ENCODE measurements around the gene MEI1.
"Not testable (repeated sequence)": the region's sequence is repeated elsewhere in the genome, so short reads cannot be mapped to it uniquely, and the experiment has no call there.

The MEI1 gene

DNA sequence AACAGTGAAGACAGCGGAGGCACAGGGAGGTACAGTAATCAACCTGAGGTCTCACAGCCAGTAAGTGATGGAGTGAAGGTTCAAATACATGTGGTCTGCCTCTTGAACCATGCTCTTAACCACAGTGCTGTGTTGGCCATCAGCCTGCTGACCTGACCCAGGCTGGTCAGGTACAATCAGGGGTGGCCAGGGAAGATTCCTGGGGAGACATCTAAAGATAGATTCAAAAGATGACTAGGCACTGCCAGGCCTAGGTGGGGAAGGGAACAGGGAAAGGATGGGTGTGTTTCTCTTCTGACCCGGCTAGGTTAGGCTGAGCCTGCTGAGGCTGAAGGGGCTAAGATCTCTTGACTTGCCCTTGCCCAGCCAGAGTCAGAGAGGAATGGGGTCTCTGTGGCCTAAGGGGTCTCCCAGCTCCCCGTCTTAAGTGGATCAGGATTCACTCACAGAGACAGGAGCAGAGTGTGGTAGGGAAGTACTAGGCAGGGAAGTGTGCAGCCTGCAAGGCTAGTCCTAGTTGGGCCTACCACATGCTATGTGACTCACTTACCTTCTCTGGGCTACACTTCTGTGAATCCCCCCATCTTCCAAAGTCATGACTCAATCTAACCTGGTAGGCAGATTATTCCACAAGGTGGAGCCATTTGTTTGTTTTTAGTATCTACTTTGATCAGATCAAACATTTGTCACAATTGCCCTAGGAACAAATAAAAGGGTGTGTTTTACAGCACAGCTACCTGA is 123.2 kb downstream of the MEI1 start:
- DNase-seq = peak; percentile 30 to 66

- DNase-seq = no peak
Measured at GRCh38 chr22:41823797-41824196, 124.5 kb downstream of the MEI1 start.

- DNase-seq = no peak
Measured at GRCh38 chr22:41825376-41825775, 126.1 kb downstream of the MEI1 start.

- no peak for DNase-seq
Measured at GRCh38 chr22:41826021-41826420, 126.7 kb downstream of the MEI1 start.

DNA sequence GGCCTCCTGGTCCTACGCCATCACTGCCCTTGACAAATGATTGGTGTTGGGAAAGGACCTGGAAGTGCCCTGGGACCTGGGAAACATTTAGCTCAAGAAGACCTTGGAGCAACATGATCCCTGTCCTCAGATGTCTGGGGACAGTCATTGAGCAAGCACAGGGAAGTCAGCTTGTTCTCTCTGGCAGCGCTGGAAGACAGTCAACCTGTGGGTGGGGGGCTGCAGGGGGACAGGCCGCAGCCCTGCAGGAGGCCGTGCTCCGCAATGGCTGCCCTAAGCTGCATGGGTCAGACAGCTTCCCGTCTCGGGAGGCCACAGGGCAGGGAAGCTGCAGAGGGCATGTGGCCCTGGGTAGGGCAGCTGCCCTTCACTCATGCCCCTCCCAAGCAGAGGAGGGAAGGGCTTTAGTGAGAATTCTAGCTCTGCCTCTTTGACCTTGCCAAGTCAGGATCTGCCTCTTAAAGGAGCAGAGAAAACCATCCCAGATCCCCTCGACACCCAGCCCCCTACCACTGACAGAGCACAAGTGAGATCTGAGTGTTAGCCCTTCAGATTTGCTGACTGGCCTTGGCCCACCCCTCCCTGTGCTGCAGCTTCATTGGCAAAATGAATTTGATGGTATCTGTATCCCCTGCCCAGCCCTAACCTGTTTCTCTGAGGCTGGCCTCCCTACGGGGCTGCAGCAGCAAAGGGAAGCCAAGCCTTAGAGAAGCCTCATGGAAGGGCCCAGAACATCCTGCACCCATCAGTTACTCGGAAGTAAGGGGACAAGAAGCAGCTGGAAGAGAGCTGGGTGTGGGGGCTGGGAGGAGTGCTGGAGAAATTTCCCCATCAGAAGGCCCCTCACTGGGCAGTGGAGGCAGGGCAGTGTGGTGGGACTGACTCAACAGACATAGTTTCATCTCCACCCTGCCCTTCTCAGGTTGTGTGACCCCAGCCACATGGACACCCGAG is 127.4 kb downstream of the MEI1 start:
- DNase-seq = no peak

- no peak for DNase-seq
Measured at GRCh38 chr22:41827671-41828070, 128.4 kb downstream of the MEI1 start.

- peak; percentile 69 to 82 for DNase-seq
Measured at GRCh38 chr22:41828516-41828915, 129.2 kb downstream of the MEI1 start.

- DNase-seq = no peak
Measured at GRCh38 chr22:41830174-41830573, 130.9 kb downstream of the MEI1 start.

DNA sequence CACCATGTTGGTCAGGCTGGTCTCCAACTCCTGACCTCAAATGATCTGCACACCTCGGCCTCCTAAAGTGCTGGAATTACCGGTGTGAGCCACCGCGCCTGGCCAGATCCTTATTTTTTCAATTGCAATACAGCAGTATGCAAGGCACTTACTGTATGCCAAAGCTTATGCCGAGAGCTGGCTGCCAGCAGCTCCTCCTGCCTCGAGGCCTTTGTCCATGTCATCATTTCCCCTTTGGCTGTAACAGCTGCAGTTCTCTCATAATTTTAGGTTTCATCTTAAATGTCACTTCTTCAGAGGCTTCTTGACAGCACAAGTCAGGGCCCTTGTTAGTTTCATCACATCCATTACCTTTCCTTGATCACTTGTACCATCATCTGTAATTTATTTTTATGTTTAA is 132.1 kb downstream of the MEI1 start:
- DNase-seq = no peak

GRCh38 chr22:41831828-41832552 is 132.7 kb downstream of the MEI1 start:
- no peak for DNase-seq

DNA sequence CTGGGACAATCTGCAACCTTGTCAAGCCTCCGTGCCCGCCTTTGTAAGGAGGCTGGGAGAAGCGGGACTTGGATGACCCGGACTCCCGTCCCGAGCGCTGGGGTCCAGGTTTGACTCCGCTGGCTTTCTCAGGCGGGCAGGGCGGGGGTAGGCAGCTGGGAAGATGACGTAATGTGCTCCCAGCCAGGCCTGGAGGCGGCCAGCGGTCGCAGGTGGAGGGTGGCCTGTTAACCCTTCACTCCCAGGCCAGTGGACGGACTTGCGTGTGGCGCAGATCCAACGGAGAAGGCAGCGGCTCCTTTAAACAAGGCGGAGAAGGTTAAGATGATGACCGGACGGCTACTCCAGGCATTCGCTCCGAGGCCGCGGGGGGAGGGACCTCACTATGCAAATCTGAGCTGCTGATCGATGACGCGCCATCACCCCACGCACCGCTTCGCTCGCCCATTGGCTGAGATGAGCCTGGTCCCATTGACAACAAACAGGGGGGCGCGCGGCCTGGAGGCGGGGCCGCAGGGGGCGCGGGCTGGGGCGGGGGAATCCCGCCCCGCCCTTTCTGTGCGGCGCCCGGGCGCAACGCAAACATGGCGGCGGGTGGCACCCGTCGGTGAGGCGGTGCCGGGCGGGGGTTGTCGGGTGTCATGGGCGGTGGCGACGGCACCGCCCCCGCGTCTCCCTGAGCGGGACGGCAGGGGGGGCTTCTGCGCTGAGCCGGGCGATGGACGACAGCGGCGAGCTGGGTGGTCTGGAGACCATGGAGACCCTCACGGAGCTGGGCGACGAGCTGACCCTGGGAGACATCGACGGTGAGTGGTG is 133.5 kb downstream of the MEI1 start, which contains the start of gene SREBF2:
Gene SREBF2 (plus strand): TSS at position 553 of the 816 bp plus-strand sequence. CDS start 166 bp downstream, at position 719.
- DNase-seq = peak; percentile 98

GRCh38 chr22:41833369-41834004 is 134.2 kb downstream of the MEI1 start:
- peak in 1 of 2 experiments; percentile 26 for DNase-seq

DNA sequence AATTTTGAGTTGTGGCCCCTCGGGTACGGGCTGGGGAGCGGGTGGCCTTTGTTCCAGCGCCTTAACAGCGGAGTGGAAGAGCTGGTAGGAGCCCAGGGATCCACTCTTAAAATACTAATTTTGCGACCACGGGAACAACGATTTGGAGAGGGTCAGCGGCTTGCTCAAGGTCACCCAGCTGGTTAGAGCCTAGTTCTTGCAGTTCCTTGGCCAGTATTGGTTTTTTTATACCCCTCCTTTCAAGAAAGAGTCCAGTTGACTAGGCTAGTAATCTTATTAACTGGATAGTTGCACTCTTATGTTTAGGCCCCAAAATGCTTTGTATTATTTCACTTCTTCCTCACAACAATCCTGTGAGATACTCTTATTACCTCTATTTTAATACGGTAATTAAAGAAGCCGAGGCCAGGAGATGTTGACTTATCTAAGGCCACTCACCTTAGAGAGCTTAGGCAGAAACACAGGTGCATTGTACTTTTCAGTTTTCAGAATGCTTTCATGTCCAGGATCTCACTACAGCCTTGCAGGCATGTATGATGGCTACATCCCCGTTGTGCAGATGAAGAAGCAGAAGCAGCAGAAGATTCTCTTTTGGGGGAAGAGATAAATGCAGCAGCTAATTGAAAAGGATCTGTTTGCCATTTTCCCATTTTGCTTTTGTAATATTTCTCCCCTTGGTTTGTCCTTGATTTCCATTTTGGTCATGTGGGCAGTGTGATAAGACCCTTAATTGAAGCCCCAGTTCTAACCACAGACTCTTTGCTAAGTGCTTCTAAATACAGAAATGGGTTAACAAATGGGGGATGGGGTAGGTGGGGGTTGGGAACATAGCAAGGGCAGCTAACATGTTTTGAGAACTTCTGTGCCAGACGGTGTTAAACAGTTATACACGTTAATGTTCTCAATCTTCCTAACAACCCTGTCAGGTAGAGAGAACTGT is 135.0 kb downstream of the MEI1 start:
- no peak for DNase-seq

- DNase-seq = not testable (repeated sequence)
Measured at GRCh38 chr22:41835462-41835861, 136.2 kb downstream of the MEI1 start.

- no peak for DNase-seq
Measured at GRCh38 chr22:41836551-41836950, 137.2 kb downstream of the MEI1 start.

GRCh38 chr22:41838842-41839618 is 139.7 kb downstream of the MEI1 start:
- DNase-seq = no peak

DNA sequence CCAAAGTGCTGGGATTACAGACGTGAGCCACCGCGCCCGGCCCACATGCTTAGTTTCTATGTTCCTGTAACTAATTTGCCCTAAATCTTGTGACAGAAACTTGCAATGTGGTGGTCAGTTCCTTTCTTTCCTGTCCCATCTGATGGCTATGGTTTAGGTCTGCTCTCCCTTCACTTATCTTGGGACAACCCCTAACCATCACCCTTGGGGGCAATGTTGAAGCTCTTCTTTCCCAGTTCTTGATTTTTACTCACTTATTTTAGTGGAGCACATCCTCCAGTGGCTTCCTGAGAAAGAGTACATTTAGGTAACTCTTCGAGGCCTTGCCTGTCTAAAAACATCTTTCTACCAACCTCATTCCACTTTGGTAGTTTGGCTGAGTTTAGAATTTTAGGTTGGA is 140.9 kb downstream of the MEI1 start:
- DNase-seq = no peak

DNA sequence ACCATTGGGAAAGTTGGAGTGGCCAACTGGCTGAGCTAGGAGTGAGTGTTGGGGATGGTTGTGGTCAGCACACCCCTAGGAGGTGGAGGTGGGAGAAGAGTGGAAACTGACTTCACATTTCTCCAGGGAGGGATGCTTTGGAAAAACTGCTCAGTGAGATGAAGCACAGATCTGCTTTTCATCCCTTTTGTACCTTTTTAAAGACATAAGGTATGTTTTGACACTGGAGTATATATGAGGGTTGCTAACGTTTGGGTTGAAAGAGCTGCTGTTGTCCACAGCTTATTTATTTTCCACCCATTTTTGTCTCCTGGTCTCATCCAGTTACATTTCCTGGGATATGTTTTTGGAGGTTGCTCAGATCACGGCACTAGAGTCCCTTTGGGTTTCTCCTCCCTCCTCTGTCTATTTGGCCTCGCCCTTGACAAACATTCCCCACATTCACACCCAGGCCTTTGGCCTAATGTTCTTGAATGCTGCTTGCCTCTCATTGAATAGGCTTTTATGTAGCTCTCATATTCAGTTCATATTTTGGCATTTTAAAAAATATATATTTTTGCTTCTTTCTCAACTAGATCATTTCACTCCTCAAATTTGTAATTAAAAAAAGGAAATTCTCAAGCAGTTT is 141.9 kb downstream of the MEI1 start:
- no peak for DNase-seq

All from NCI-H2081 (cell line).